BJ (cell line): Measurements from ENCODE around the gene LNP1. TPM values are rescaled to one million over a fixed set of nuclear protein-coding genes. Genes with fewer than 3 reads are reported as not detected.

ENCODE experiments used
- CTCF ChIA-PET: fragments of 350-600 bp; formaldehyde crosslinking; extraction: SDS; loops from one replicate; lab custom pipeline; 2021; ENCODE audit warnings: antibody characterized with exemption, inconsistent platforms; lab: Yijun Ruan, JAX
- POLR2A ChIA-PET: fragments of 300-600 bp; sonication (Branson Sonifier 250); formaldehyde crosslinking; extraction: SDS; loops from one replicate; lab custom pipeline; 2021; ENCODE audit warnings: antibody characterized with exemption; lab: Charles Lee
- DNase-seq: peaks from one replicate; pipeline ENCODE4 v3.0.0-alpha.2; 2011; ENCODE audit warnings: low read depth
- H3K27me3 ChIP-seq: 2 replicates; pipeline ENCODE4 v1.6.0; 2011; ENCODE audit warnings: low read length; ENCODE audit not compliant: control insufficient read depth, insufficient read depth
- H3K36me3 ChIP-seq: 2 replicates; pipeline ENCODE4 v1.5.1; 2011; ENCODE audit warnings: low read length; ENCODE audit not compliant: control insufficient read depth, insufficient read depth
- H3K4me3 ChIP-seq: 2 replicates; pipeline ENCODE4 v1.5.1; 2011; ENCODE audit warnings: low read depth, mild to moderate bottlenecking, control low read depth, low read length
- polyA plus RNA-seq: library from polyadenylated mRNA; depleted of rRNA; stranded (reverse); fragments of >200 nt; gene quantifications from 2 replicates; pipeline ENCODE4 v1.2.3, GENCODE V29; 2011
- TF ChIP-seq, protein P1 (sequence below): IDR thresholded peaks from 2 replicates; pipeline ENCODE4 v1.5.1; 2011; ENCODE audit warnings: low read depth, mild to moderate bottlenecking, control low read depth, inconsistent platforms, low read length, moderate library complexity; ENCODE audit not compliant: insufficient read depth

Gene LNP1
- polyA plus RNA-seq, 1 experiment = 2.1 TPM

DNA sequence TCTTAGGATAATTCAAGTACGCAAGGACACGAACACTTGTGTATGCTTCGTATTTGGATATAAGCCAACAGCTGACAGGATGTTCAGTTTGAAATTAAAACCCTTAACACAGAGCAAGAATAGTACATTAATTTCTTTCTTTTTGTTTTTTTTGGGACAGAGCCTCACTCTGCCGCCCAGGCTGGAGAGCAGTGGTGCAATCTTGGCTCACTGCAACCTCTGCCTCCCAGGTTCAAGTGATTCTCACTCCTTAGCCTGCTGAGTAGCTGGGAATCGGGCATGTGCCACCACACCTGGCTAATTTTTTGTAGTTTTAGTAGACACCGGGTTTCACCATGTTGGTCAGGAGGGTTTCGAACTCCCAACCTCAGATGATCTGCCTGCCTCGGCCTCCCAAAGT, 32.9 kb upstream of the LNP1 start:
- Histone ChIP-seq H3K36me3 (peaks cover 10% of the 10 kb centered on the region), H3K27me3 (no peaks in the 10 kb centered on the region), H3K4me3 (no peak overlapping the region)
- CTCF ChIA-PET = interaction anchor here (0.6 kb wide), 1 partner anchor 36 kb away, joined by 4 read pairs; no protein-coding TSS in a partner anchor
- no peak for DNase-seq
- TF ChIP-seq, protein P1, sequence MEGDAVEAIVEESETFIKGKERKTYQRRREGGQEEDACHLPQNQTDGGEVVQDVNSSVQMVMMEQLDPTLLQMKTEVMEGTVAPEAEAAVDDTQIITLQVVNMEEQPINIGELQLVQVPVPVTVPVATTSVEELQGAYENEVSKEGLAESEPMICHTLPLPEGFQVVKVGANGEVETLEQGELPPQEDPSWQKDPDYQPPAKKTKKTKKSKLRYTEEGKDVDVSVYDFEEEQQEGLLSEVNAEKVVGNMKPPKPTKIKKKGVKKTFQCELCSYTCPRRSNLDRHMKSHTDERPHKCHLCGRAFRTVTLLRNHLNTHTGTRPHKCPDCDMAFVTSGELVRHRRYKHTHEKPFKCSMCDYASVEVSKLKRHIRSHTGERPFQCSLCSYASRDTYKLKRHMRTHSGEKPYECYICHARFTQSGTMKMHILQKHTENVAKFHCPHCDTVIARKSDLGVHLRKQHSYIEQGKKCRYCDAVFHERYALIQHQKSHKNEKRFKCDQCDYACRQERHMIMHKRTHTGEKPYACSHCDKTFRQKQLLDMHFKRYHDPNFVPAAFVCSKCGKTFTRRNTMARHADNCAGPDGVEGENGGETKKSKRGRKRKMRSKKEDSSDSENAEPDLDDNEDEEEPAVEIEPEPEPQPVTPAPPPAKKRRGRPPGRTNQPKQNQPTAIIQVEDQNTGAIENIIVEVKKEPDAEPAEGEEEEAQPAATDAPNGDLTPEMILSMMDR = no peak
- POLR2A ChIA-PET = no interaction called here

DNA sequence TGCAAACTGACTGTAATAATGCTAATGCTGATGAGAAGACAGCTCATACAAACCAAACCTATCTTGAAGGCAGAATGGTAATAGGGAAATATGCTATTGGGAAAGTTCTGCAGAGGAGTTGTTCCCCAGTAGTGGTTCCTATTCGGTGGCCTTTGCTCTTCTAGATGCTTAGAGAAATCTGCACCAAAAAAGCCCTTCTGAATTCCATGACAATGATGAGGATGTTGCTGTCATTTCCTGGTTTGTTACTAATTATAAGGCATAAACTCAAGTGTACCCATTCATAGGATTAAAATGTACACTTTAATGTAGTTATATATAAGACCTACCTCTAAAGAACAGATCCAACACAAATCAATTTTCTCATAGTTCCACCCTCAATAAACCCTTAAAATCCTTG, 30.6 kb upstream of the LNP1 start:
- POLR2A ChIA-PET = no interaction called here
- TF ChIP-seq, protein P1 = no peak
- H3K27me3 ChIP-seq = no peaks in the 10 kb centered on the region
- no peak overlapping the region for H3K4me3 ChIP-seq
- CTCF ChIA-PET = interaction anchor here (1.0 kb wide), 1 partner anchor 10 kb away, joined by 7 read pairs; no protein-coding TSS in a partner anchor
- H3K36me3 ChIP-seq = peaks cover 11% of the 10 kb centered on the region
- DNase-seq = no peak

DNA sequence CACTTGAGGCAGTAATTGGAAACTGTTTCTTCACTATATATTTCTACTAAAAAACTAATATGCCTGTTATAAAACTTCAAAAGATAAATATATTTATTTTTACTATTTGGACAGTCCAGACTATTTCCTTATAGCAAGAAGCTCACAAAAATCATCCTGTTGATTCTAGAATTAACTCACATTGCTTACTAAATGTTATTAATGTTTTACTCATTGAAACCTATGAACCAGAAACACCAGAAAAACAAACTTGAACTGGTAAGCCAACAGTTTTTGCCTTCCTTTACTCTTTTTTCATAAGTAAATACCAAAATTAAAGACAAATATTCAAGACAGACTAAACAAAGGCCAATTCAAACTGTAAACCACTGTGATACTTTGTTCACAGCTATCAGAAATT, 26.8 kb upstream of the LNP1 start:
- no peak for DNase-seq
- TF ChIP-seq, protein P1 = no peak
- Histone ChIP-seq H3K36me3 (peaks cover 11% of the 10 kb centered on the region), H3K4me3 (no peak overlapping the region), H3K27me3 (no peaks in the 10 kb centered on the region)
- CTCF ChIA-PET = interaction anchor here (0.6 to 0.7 kb wide), 2 partner anchors 12 to 39 kb away, joined by 3 read pairs; no protein-coding TSS in a partner anchor
- POLR2A ChIA-PET = no interaction called here

DNA sequence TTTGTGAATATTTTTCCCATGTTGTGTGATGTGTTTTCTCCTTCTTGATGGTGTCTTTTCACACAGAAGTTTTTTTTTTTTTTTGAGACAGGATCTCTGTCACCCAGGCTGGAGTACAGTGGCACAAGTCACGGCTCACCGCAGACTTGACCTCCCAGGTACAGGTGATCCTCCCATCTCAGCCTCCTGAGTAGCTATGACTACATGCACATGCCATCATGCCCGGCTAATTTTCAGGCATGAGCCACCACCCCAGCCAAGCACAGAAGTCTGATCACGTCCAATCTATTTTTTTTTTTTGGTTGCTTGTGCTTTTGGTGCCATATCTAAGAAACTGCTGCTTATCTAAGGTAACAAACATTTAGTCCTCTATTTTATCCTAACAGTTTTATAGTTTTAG, 25.0 kb upstream of the LNP1 start:
- POLR2A ChIA-PET = no interaction called here
- TF ChIP-seq, protein P1 = no peak
- peaks cover 12% of the 10 kb centered on the region for H3K36me3 ChIP-seq
- no peaks in the 10 kb centered on the region for H3K27me3 ChIP-seq
- no peak overlapping the region for H3K4me3 ChIP-seq
- no peak for DNase-seq
- CTCF ChIA-PET = interaction anchor here (0.6 to 1.2 kb wide), 3 partner anchors 28 to 207 kb away, joined by 3 to 4 read pairs (median 4); no protein-coding TSS in a partner anchor

DNA sequence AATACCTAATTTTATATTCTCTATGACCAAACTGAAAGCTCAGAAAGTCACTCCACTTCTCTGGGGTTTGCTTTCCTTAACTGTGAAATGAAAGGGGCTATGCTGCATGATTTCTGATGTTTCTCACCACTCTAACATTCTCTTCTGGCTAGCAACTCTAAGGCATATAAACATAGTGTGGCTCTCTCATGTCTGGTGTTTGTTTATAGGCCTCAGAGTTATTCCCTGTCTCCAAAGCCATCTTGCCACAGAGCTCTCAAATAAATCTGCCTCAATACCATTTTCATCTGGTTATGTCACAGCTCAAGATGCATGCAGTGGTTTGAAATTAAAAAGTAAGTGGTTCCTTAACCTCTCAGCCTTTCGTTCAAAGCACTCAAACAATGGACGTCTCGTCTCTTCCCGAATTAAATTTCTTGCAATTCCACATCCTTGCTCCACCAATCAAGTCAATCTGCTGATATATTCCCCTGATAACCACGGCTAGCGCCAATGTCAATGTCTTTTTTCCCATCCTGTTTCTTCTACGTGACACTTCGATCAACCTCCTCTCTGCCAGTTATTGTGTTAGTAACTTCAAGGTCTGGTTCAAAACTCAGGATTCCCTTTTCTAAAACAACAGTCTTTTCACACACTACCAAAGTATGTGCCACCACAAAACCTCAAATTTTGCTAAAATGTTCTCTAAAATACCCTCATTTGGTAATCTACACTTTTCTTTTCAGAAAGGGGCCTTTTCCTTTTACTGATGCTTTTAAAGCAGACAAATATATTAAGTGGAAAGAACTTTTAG, 16.4 kb upstream of the LNP1 start:
- no peaks in the 10 kb centered on the region; the same call in 1 of the 2 replicates for H3K36me3 ChIP-seq
- no peaks in the 10 kb centered on the region for H3K27me3 ChIP-seq
- ChIA-PET POLR2A (interaction anchor here (0.5 kb wide), 1 partner anchor 25 kb away, joined by 4 read pairs; no protein-coding TSS in a partner anchor), CTCF (no interaction called here)
- TF ChIP-seq, protein P1 = no peak
- no peak for DNase-seq
- no peak overlapping the region for H3K4me3 ChIP-seq
